BLaER1 treated with 17β-estradiol and CSF1 and Interleukin-3, amounts not matched to agents 10 nM and 100 nM (cell line): ENCODE data around the gene IFNK.

ENCODE experiments used
- H3K27ac ChIP-seq, 11 experiments: shearing (Covaris generic); formaldehyde crosslinking; 2 replicates each; pipeline ENCODE4 v1.8.1; 2022
- H3K27me3 ChIP-seq, 11 experiments: shearing (Covaris generic); formaldehyde crosslinking; 2 replicates each; pipeline ENCODE4 v1.8.1; 2022
- H3K36me3 ChIP-seq, 11 experiments: shearing (Covaris generic); formaldehyde crosslinking; 2 replicates each; pipeline ENCODE4 v1.8.1; 2022
- H3K4me1 ChIP-seq, 10 experiments: shearing (Covaris generic); formaldehyde crosslinking; 2 replicates each; pipeline ENCODE4 v1.8.1; 2022
- H3K4me2 ChIP-seq, 11 experiments: shearing (Covaris generic); formaldehyde crosslinking; 2 replicates each; pipeline ENCODE4 v1.8.1; 2022
- H3K4me3 ChIP-seq, 10 experiments: shearing (Covaris generic); formaldehyde crosslinking; 2 replicates each; pipeline ENCODE4 v1.8.1; 2022
- H3K9ac ChIP-seq, 11 experiments: shearing (Covaris generic); formaldehyde crosslinking; 2 replicates each; pipeline ENCODE4 v1.8.1; 2022
- H3K9me3 ChIP-seq, 11 experiments: shearing (Covaris generic); formaldehyde crosslinking; replicated peaks in 1 of 11; 2 replicates each; pipeline ENCODE4 v1.8.1; 2022
- H4K20me1 ChIP-seq, 11 experiments: shearing (Covaris generic); formaldehyde crosslinking; 2 replicates each; pipeline ENCODE4 v1.8.1; 2022
- Cebpa-rat ChIP-seq, 11 experiments: shearing (Covaris generic); IDR thresholded peaks; 2 replicates each; pipeline ENCODE4 v1.8.1; 2022

The IFNK gene

GRCh38 chr9:27538647-27539046 lies 14.6 kb downstream of the IFNK start:
- H3K4me2 ChIP-seq = no peak overlapping the region
- H3K9me3 ChIP-seq = no peaks in the 10 kb centered on the region
- H3K9ac ChIP-seq = no peak overlapping the region
- TF ChIP-seq Cebpa-rat (IDR thresholded peaks at IDR 0.05) = no peak
- no peak overlapping the region for H3K27ac ChIP-seq
- H3K27me3 ChIP-seq = no peaks in the 10 kb centered on the region
- H3K4me1 ChIP-seq = peaks cover 10 to 41% (median 28%) of the 10 kb centered on the region in 10 experiments
- H3K4me3 ChIP-seq = no peak overlapping the region
- peaks cover 0 to 46% (median 7%) of the 10 kb centered on the region in 11 experiments; a peak in 7 of 22 replicates for H3K36me3 ChIP-seq
- no peaks in the 10 kb centered on the region for H4K20me1 ChIP-seq

DNA sequence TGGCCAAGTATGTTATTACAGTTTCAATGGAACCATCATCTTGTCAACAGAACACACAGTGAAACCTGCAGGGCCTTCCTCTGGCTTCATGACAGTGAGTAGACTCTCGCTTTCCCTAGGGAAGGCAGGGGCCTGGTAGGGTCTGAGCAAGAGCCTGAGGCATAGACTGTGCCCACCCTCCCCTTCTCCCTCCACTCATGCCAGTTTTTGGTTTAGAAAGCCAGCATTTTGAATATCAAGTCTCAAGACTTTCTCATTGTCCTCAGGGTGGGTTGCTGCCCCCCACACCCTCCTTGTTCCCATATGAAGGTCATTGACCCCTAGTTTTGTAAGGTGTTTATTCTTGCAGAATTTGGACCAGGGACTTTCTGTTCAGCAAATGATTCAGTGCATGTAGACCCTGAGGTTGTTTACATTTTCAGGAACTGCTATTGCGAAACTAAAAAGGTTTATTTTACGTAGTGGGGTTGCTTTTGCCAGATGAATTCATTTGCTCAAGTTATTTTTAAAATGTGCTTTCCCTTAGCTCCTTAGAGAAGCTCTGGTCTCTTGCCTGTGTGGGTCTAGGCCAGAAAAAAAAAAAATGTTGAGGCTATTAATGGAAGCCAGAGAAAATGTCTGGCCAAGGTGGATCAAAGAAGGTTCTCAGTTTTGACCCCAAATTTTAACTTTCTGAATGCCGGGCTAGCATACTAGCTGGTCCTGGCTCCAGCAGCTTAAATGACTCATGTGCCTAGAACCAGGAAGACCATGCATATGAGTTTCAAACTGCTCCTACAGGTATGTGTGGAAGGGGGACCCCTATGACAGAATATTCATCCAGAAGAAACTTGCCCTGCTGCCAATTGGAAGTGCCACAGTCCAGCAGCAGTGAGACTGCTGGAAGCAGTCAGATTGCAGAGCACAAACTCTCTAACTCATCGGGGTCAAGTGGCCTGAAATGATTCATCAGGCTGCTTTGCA lies 15.7 kb downstream of the IFNK start:
- Histone ChIP-seq H3K9ac (no peak overlapping the region), H3K27ac (peak overlapping the region in 6 of 11 experiments; percentile 28 to 59 (median 38); a peak in 11 of 22 replicates), H4K20me1 (no peaks in the 10 kb centered on the region), H3K27me3 (no peaks in the 10 kb centered on the region), H3K9me3 (no peaks in the 10 kb centered on the region), H3K36me3 (peaks cover 0 to 57% (median 8%) of the 10 kb centered on the region in 11 experiments; a peak in 8 of 22 replicates), H3K4me1 (peaks cover 2 to 30% (median 17%) of the 10 kb centered on the region in 10 experiments; a peak in 19 of 20 replicates), H3K4me2 (peak overlapping the region in 8 of 11 experiments; percentile 36 to 87 (median 70); a peak in 14 of 22 replicates), H3K4me3 (no peak overlapping the region)
- TF ChIP-seq Cebpa-rat (IDR thresholded peaks at IDR 0.05) = peak in 8 of 11 experiments; percentile 41 to 86 (median 68); a peak in 9 of 22 replicates

DNA sequence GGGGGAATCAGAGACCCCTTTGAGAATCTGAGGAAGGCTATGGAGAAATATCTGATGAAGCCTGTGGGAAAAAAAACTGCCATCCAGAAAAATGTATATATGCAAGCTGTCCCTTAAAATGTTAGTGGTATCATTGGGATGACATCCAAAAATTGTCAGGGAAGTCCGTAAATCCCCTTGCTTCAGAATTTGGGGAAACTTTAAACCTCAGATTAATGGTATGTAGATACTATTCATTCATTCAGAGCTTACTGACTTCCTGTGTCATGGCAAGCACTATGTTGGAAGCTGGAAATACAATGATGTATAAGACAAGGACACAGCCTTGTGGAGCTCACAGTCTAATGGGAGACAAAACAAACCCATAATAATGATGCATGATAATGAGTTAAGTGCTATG lies 16.4 kb downstream of the IFNK start:
- Histone ChIP-seq H3K9ac (no peak overlapping the region), H3K4me2 (peak overlapping the region in 5 of 11 experiments; percentile 68 to 87 (median 74); a peak in 10 of 22 replicates), H3K27ac (peak overlapping the region in 4 of 11 experiments; percentile 31 to 59 (median 49); a peak in 2 of 22 replicates), H3K9me3 (no peaks in the 10 kb centered on the region), H3K27me3 (no peaks in the 10 kb centered on the region), H3K4me1 (peaks cover 0 to 28% (median 15%) of the 10 kb centered on the region in 10 experiments; a peak in 15 of 20 replicates), H3K4me3 (no peak overlapping the region), H4K20me1 (no peaks in the 10 kb centered on the region), H3K36me3 (peaks cover 0 to 63% (median 11%) of the 10 kb centered on the region in 11 experiments; a peak in 11 of 22 replicates)
- TF ChIP-seq Cebpa-rat (IDR thresholded peaks at IDR 0.05) = no peak

DNA sequence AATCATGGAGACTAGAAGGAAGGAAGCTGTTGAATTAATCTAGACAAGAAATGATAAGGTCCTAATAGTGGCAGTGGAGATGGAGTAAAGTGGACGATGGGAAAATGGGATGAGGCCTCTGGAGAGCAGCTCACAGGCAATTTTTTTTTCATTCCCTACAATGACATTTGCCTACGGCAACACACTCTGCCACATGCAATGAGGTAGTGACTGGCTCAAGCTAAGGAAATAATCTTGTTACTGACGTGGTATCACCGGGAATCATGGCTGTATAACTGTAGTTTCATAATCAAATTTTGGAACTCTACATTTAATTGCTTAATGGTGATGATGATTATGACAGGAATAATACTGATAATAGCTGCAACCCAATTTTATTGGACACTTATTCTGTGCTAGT lies 17.6 kb downstream of the IFNK start:
- no peaks in the 10 kb centered on the region for H4K20me1 ChIP-seq
- no peak for TF ChIP-seq Cebpa-rat (IDR thresholded peaks at IDR 0.05)
- no peak overlapping the region for H3K27ac ChIP-seq
- no peak overlapping the region for H3K9ac ChIP-seq
- H3K4me3 ChIP-seq = no peak overlapping the region
- H3K4me2 ChIP-seq = no peak overlapping the region
- H3K9me3 ChIP-seq = no peaks in the 10 kb centered on the region
- H3K27me3 ChIP-seq = no peaks in the 10 kb centered on the region
- H3K36me3 ChIP-seq = peaks cover 0 to 59% (median 8%) of the 10 kb centered on the region in 11 experiments; a peak in 13 of 22 replicates
- H3K4me1 ChIP-seq = peaks cover 0 to 31% (median 15%) of the 10 kb centered on the region in 10 experiments; a peak in 15 of 20 replicates

DNA sequence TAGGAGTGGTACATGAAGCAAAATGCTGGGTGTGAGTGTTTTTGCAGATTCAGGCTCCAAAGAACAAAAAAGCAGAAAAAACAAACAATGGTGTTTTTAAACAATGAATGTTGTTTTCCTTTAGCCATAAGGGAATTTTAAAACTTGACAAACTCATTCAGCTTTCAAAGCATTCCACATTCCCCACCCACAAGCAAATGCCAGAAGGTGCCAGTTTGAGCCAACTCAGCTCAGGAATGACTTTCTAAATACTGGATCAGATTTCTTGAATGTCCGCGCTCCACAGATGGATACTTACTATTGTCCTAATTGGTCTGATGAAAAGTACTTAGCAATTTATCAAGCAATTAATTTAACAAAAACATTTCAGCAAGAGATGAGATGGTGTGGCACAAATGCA lies 18.4 kb downstream of the IFNK start:
- Histone ChIP-seq H3K9me3 (no peaks in the 10 kb centered on the region), H3K4me1 (peaks cover 0 to 39% (median 15%) of the 10 kb centered on the region in 10 experiments; a peak in 15 of 20 replicates), H4K20me1 (no peaks in the 10 kb centered on the region), H3K4me2 (no peak overlapping the region), H3K9ac (no peak overlapping the region), H3K36me3 (peaks cover 3 to 60% (median 15%) of the 10 kb centered on the region in 11 experiments; a peak in 16 of 22 replicates), H3K4me3 (no peak overlapping the region), H3K27ac (no peak overlapping the region), H3K27me3 (no peaks in the 10 kb centered on the region)
- no peak for TF ChIP-seq Cebpa-rat (IDR thresholded peaks at IDR 0.05)

- no peak for TF ChIP-seq Cebpa-rat (IDR thresholded peaks at IDR 0.05)
- peaks cover 8 to 81% (median 25%) of the 10 kb centered on the region in 11 experiments; a peak in 16 of 22 replicates for H3K36me3 ChIP-seq
- H3K27me3 ChIP-seq = no peaks in the 10 kb centered on the region
- H3K4me3 ChIP-seq = no peak overlapping the region
- H4K20me1 ChIP-seq = no peaks in the 10 kb centered on the region
- no peaks in the 10 kb centered on the region for H3K9me3 ChIP-seq
- H3K9ac ChIP-seq = no peak overlapping the region
- peaks cover 0 to 30% (median 2%) of the 10 kb centered on the region in 10 experiments; a peak in 12 of 20 replicates for H3K4me1 ChIP-seq
- H3K27ac ChIP-seq = no peak overlapping the region
- H3K4me2 ChIP-seq = no peak overlapping the region
Measured at GRCh38 chr9:27545471-27545870, 21.4 kb downstream of the IFNK start.

- Histone ChIP-seq H4K20me1 (peaks cover 0 to under 1% (median 0%) of the 10 kb centered on the region in 11 experiments; a peak in 2 of 22 replicates), H3K4me2 (no peak overlapping the region), H3K27ac (no peak overlapping the region), H3K9ac (no peak overlapping the region), H3K4me3 (no peak overlapping the region), H3K36me3 (peaks cover 18 to 84% (median 35%) of the 10 kb centered on the region in 11 experiments; a peak in 21 of 22 replicates), H3K27me3 (no peaks in the 10 kb centered on the region), H3K4me1 (peaks cover 0 to 16% (median 0%) of the 10 kb centered on the region in 10 experiments; a peak in 4 of 20 replicates), H3K9me3 (no peaks in the 10 kb centered on the region)
- TF ChIP-seq Cebpa-rat (IDR thresholded peaks at IDR 0.05) = no peak
Measured at GRCh38 chr9:27548055-27548741, 24.1 kb downstream of the IFNK start.

DNA sequence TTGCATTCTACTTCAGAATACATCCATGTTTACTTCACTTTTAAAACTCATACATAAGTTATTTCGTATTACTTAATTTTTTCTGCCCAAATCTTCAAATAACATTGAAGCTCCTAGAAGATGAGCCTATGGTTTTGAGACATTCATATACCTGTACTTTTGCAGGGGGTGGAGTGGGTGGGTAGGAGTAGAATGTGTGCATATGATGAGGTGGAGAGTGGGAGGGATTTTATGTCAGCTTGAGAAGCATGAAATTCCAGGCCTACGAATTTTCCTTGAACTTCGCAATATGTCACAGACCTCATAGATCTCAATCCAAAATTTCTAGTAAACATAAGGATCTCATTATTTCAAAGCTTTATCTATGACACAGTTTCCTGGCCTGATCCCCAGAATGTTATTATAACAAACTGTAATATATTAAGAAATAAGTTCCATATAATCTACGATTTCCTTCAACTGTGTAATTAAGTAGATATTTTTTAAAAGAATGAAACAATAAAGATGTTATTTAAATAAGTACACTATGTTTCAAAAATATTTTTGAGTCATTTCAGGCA lies 25.2 kb downstream of the IFNK start:
- TF ChIP-seq Cebpa-rat (IDR thresholded peaks at IDR 0.05) = no peak
- Histone ChIP-seq H4K20me1 (peaks cover 0 to 7% (median 0%) of the 10 kb centered on the region in 11 experiments; a peak in 2 of 22 replicates), H3K27ac (no peak overlapping the region), H3K9ac (no peak overlapping the region), H3K4me1 (peaks cover 0 to 16% (median 0%) of the 10 kb centered on the region in 10 experiments; a peak in 4 of 20 replicates), H3K9me3 (no peaks in the 10 kb centered on the region), H3K4me3 (no peak overlapping the region), H3K4me2 (no peak overlapping the region), H3K36me3 (peaks cover 24 to 84% (median 45%) of the 10 kb centered on the region in 11 experiments), H3K27me3 (no peaks in the 10 kb centered on the region)
